K562 (cell line): ENCODE results near the gene USP8. TPM values are rescaled to one million over a fixed set of nuclear protein-coding genes. Genes with fewer than 3 reads are reported as not detected.

ENCODE experiments used
- ATAC-seq: fragments of 200-7000 bp; cut with Tn5 transposase; 3 replicates; pipeline ENCODE4 v1.9.1; 2020; ENCODE audit warnings: moderate library complexity
- BruUV-seq: library from RNA; stranded (reverse); fragments of 400-500 nt; replicated peaks from 2 replicates; lab custom pipeline; 2021; lab: Mats Ljungman, UMichigan
- CTCF ChIA-PET: fragments of 300-600 bp; formaldehyde crosslinking; extraction: SDS; loops from one replicate; lab custom pipeline; 2021; ENCODE audit warnings: low intra/inter-chr PET ratio; lab: Yijun Ruan, JAX
- POLR2A ChIA-PET: fragments of 300-600, 350-650 bp; sonication (Branson Sonifier 250); formaldehyde crosslinking; extraction: SDS; loops from one replicate; lab custom pipeline; 2021; ENCODE audit warnings: antibody characterized with exemption, inconsistent platforms; lab: Yijun Ruan, JAX
- DNase-seq, 4 experiments: peaks; one replicate each; pipeline versions ENCODE4 v3.0.0 to v3.0.0-alpha.2; 2011 to 2018; ENCODE audit warnings: low spot score in 3 of 4, mixed read lengths in 3 of 4; ENCODE audit errors: extremely low read depth in 1 of 4
- FAIRE-seq: peaks from 2 replicates; lab custom pipeline; 2011; peaks lifted over from hg19 to GRCh38; lab: Jason Lieb, UNC
- H2AFZ ChIP-seq: 2 replicates; pipeline ENCODE4 v1.6.0; 2011; ENCODE audit warnings: low read depth, low read length, control low read depth, inconsistent platforms
- H3K27ac ChIP-seq: fragments of 200-600 bp; 3 replicates; pipeline ENCODE4 v1.8.0; 2011; ENCODE audit warnings: low read depth, mild to moderate bottlenecking, control low read depth, inconsistent platforms, low read length, moderate library complexity, mixed read lengths; ENCODE audit errors: extremely low read depth
- H3K27me3 ChIP-seq, 2 experiments: fragments of 300-600 bp in 1 of 2; 2 replicates in 1 of 2; 3 replicates in 1 of 2; pipeline versions ENCODE4 v1.6.0 to v1.8.0; 2011; ENCODE audit warnings: inconsistent platforms in 2 of 2, low read length in 2 of 2, mild to moderate bottlenecking in 1 of 2, mixed read lengths in 1 of 2, moderate library complexity in 1 of 2; ENCODE audit not compliant: control insufficient read depth in 2 of 2, insufficient read depth in 2 of 2
- H3K36me3 ChIP-seq: fragments of 300-600 bp; 3 replicates; pipeline ENCODE4 v1.8.0; 2011; ENCODE audit warnings: mild to moderate bottlenecking, low read length, inconsistent platforms; ENCODE audit not compliant: control insufficient read depth, insufficient read depth
- H3K4me1 ChIP-seq, 2 experiments: fragments of 200-600 bp in 1 of 2; replicated peaks in 1 of 2; 2 replicates in 1 of 2; 3 replicates in 1 of 2; pipeline versions ENCODE4 v1.5.1 to v1.8.0; 2011; ENCODE audit warnings: inconsistent platforms in 2 of 2, low read length in 2 of 2, mild to moderate bottlenecking in 1 of 2, mixed read lengths in 1 of 2, moderate library complexity in 1 of 2; ENCODE audit not compliant: control insufficient read depth in 2 of 2, insufficient read depth in 2 of 2
- H3K4me2 ChIP-seq: 2 replicates; pipeline ENCODE4 v1.6.1; 2011; ENCODE audit warnings: low read length, control low read depth, inconsistent platforms, mixed read lengths; ENCODE audit not compliant: insufficient read depth
- H3K4me3 ChIP-seq: fragments of 200-600 bp; sonication (generic), shearing (Covaris generic); 2 replicates; pipeline ENCODE4 v1.5.1; 2016; ENCODE audit warnings: control low read depth, inconsistent platforms
- H3K79me2 ChIP-seq: fragments of 200-600 bp; 3 replicates; pipeline ENCODE4 v1.8.0; 2011; ENCODE audit warnings: low read length, inconsistent platforms; ENCODE audit not compliant: control insufficient read depth, insufficient read depth
- H3K9ac ChIP-seq, 2 experiments: 2 replicates each; pipeline versions ENCODE4 v1.6.0 to v1.6.1; 2011; ENCODE audit warnings: low read depth in 2 of 2, low read length in 2 of 2, control low read depth in 1 of 2, inconsistent platforms in 1 of 2, mild to moderate bottlenecking in 1 of 2, mixed read lengths in 1 of 2; ENCODE audit not compliant: insufficient read depth in 1 of 2
- H3K9me1 ChIP-seq: one replicate; pipeline ENCODE4 v1.6.0; 2011; ENCODE audit warnings: inconsistent platforms, mild to moderate bottlenecking, low read length, moderate library complexity; ENCODE audit not compliant: control insufficient read depth, insufficient read depth
- H3K9me3 ChIP-seq: replicated peaks from 2 replicates; pipeline ENCODE4 v1.5.1; 2011; ENCODE audit warnings: low read depth, low read length, inconsistent platforms; ENCODE audit not compliant: control insufficient read depth, insufficient read depth
- H4K20me1 ChIP-seq: replicated peaks from 2 replicates; pipeline ENCODE4 v1.6.1; 2011; ENCODE audit warnings: low read length, inconsistent platforms, mixed read lengths; ENCODE audit not compliant: control insufficient read depth, insufficient read depth
- BRD9 ChIP-seq: fragments of 450-650 bp; IDR thresholded peaks from 2 replicates; pipeline ENCODE4 v1.6.1; 2018; ENCODE audit warnings: low read depth; ENCODE audit not compliant: partially characterized antibody
- HES1 ChIP-seq: fragments of 450-650 bp; IDR thresholded peaks from 2 replicates; pipeline ENCODE4 v1.6.1; 2016; ENCODE audit warnings: low read depth, mild to moderate bottlenecking, moderate library complexity
- HIVEP1 ChIP-seq: fragments of 250-450 bp; sonication (Bioruptor Pico); IDR thresholded peaks from 2 replicates; pipeline ENCODE4 v1.4.0; 2020; ENCODE audit warnings: mild to moderate bottlenecking
- HSF4 ChIP-seq: fragments of 250-450 bp; sonication (Bioruptor Pico); IDR thresholded peaks from 2 replicates; pipeline ENCODE4 v2.1.2; 2022; ENCODE audit warnings: mild to moderate bottlenecking, moderate library complexity, borderline replicate concordance
- MBD2 ChIP-seq: sonication (generic); IDR thresholded peaks from 2 replicates; pipeline ENCODE4 v1.6.1; 2016; ENCODE audit warnings: low read depth, borderline replicate concordance
- SIN3B ChIP-seq: fragments of 450-650 bp; IDR thresholded peaks from 2 replicates; pipeline ENCODE4 v1.6.1; 2017; ENCODE audit warnings: low read depth, mild to moderate bottlenecking, moderate library complexity
- TBP ChIP-seq: optimal IDR thresholded peaks from 2 replicates; pipeline ENCODE3; 2011; ENCODE audit warnings: low read depth, low read length, improper control_type of control experiment
- TCF7 ChIP-seq: sonication (generic); IDR thresholded peaks from 2 replicates; pipeline ENCODE4 v1.6.1; 2016; ENCODE audit warnings: antibody characterized with exemption, borderline replicate concordance
- ZBTB5 ChIP-seq: fragments of 450-650 bp; IDR thresholded peaks from 2 replicates; pipeline ENCODE4 v1.6.1; 2017; ENCODE audit warnings: antibody characterized with exemption
- in situ Hi-C: fragments of 300-500 bp; cut with MboI; formaldehyde crosslinking; loops from 4 replicates; pipeline ENCODE4 v1.15.0; 2018; ENCODE audit warnings: inconsistent platforms, mixed read lengths
- intact Hi-C: fragments of 100-400 bp; cut with micrococcal nuclease; formaldehyde crosslinking; loops from 2 replicates; pipeline ENCODE4 v1.14.2; 2022
- polyA plus RNA-seq, 8 experiments: library from polyadenylated mRNA; depleted of rRNA in 4 of 8; stranded (reverse) in 5 of 8; unstranded in 3 of 8; fragments of >200 nt; fragmentation: Nextera tagmentation in 2 of 8; fragmentation: Illumina TruSeq in 1 of 8; extraction: Ambion mirVana in 2 of 8; extraction: Trizol in 1 of 8; gene quantifications; 2 replicates each; pipeline versions ENCODE4 v1.2.1 to v1.2.3, GENCODE V29; 2011 to 2014; ENCODE audit warnings: inconsistent platforms in 1 of 8, missing spikeins in 1 of 8
- total RNA-seq, 7 experiments: library from RNA; depleted of rRNA in 6 of 7; stranded (reverse); fragments of >200 nt in 6 of 7; fragmentation: Illumina TruSeq in 2 of 7; extraction: Trizol in 2 of 7; gene quantifications; 2 replicates each; pipeline versions ENCODE4 v1.2.1 to v1.2.3, GENCODE V29; 2011 to 2021; ENCODE audit warnings: low replicate concordance in 1 of 7
- TF ChIP-seq, protein P1 (sequence below): fragments of 450-650 bp; IDR thresholded peaks from 2 replicates; pipeline ENCODE4 v1.6.1; 2016; ENCODE audit warnings: antibody characterized with exemption

Gene USP8
- total and polyA plus RNA-seq, 9 of the 15 experiments (the other 6 are each of a cell fraction or from before 2014, with no cell fraction given): 35.1 to 58.4 (median 46.1) TPM

DNA sequence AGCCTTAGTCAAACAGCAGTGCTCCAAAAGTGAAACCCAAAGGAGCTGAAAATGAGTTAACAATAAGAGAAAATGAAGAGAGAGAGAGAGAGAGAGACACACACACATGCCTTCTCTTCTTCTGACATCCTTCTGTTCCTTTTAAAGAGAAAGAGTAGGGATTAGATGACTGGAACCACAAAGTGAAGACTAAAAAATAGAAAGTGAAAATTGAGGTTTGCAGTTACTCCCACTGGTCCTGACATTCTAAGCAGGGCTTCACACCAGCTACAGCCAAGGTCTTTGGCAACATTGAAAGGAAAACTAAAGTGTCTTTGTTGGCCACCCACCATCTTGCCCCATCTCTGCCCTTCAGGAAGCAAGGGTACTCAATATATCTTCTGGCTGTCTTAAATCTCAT, 63.1 kb downstream of the USP8 start:
- Histone ChIP-seq H3K36me3 (peaks cover 71% of the 10 kb centered on the region), H3K79me2 (no peaks in the 10 kb centered on the region), H3K4me1 (no peaks in the 10 kb centered on the region), H3K4me2 (no peak overlapping the region), H3K9me3 (no peaks in the 10 kb centered on the region), H3K9ac (no peak overlapping the region), H3K9me1 (no peaks in the 10 kb centered on the region), H3K27ac (no peak overlapping the region), H3K27me3 (no peaks in the 10 kb centered on the region), H4K20me1 (no peaks in the 10 kb centered on the region), H3K4me3 (no peak overlapping the region), H2AFZ (no peak overlapping the region)
- POLR2A ChIA-PET: interaction anchor here (0.7 kb wide), 1 partner anchor 13 kb away, joined by 3 read pairs; no protein-coding TSS in a partner anchor
- CTCF ChIA-PET: no interaction called here
- in situ Hi-C loops (no loop called here), intact Hi-C loops (no loop called here)
- DNase-seq (no peak), ATAC-seq (no peak; the same call in 2 of the 3 replicates), FAIRE-seq (no peak)
- BruUV-seq: no TSS peak
- TF ChIP-seq BRD9 (no peak), MBD2 (no peak), HIVEP1 (CRISPR knock-in tag) (no peak), HES1 (no peak), HSF4 (CRISPR knock-in tag) (no peak), SIN3B (no peak), TCF7 (no peak), ZBTB5 (no peak), TBP (no peak)
- TF ChIP-seq, protein P1, sequence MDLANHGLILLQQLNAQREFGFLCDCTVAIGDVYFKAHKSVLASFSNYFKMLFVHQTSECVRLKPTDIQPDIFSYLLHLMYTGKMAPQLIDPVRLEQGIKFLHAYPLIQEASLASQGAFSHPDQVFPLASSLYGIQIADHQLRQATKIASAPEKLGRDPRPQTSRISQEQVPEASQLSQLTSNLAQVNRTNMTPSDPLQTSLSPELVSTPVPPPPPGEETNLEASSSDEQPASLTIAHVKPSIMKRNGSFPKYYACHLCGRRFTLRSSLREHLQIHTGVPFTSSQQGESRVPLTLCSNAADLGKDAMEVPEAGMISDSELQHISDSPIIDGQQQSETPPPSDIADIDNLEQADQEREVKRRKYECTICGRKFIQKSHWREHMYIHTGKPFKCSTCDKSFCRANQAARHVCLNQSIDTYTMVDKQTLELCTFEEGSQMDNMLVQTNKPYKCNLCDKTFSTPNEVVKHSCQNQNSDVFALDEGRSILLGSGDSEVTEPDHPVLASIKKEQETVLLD: no peak
